IMR-90 (cell line): Measurements from ENCODE around the gene MINDY2. TPM values are rescaled to one million over a fixed set of nuclear protein-coding genes. Genes with fewer than 3 reads are reported as not detected.

Experiments used
- ATAC-seq: fragments of 200-7000 bp; cut with Tn5 transposase; 2 replicates; pipeline ENCODE4 v1.9.1; 2020; ENCODE audit warnings: low read depth, mild to moderate bottlenecking, moderate library complexity
- BruUV-seq: library from RNA; stranded (reverse); fragments of 400-500 nt; replicated peaks from 2 replicates; lab custom pipeline; 2021; lab: Mats Ljungman, UMichigan
- CTCF ChIA-PET: fragments of 300-600 bp; formaldehyde crosslinking; extraction: SDS; loops from one replicate; lab custom pipeline; 2021; ENCODE audit warnings: antibody characterized with exemption; lab: Yijun Ruan, JAX
- POLR2A ChIA-PET: fragments of 300-600 bp; sonication (Branson Sonifier 250); formaldehyde crosslinking; loops from one replicate; lab custom pipeline; 2022; ENCODE audit warnings: antibody characterized with exemption; ENCODE audit not compliant: unreplicated experiment; lab: Charles Lee
- DNase-seq: peaks from one replicate; pipeline ENCODE4 v3.0.0; 2013
- H2AFZ ChIP-seq: replicated peaks from 2 replicates; pipeline ENCODE3; 2013; ENCODE audit warnings: low read length, mild to moderate bottlenecking; ENCODE audit not compliant: poor library complexity
- H2AK5ac ChIP-seq: 2 replicates; pipeline ENCODE4 v1.6.1; 2013; ENCODE audit warnings: low read depth, low read length, inconsistent platforms
- H2AK9ac ChIP-seq: replicated peaks from 2 replicates; pipeline ENCODE3; 2013; ENCODE audit warnings: mild to moderate bottlenecking, low read depth, low read length, moderate library complexity; ENCODE audit not compliant: poor library complexity
- H2BK120ac ChIP-seq: 2 replicates; pipeline ENCODE4 v1.6.1; 2013; ENCODE audit warnings: low read depth, low read length, inconsistent platforms
- H2BK15ac ChIP-seq: 3 replicates; pipeline ENCODE4 v1.6.1; 2013; ENCODE audit warnings: low read depth, low read length, inconsistent platforms
- H2BK20ac ChIP-seq: 2 replicates; pipeline ENCODE4 v1.6.1; 2013; ENCODE audit warnings: low read depth, mild to moderate bottlenecking, inconsistent platforms, low read length, moderate library complexity
- H2BK5ac ChIP-seq: 2 replicates; pipeline ENCODE4 v1.6.1; 2013; ENCODE audit warnings: mild to moderate bottlenecking, low read depth, low read length, inconsistent platforms; ENCODE audit not compliant: poor library complexity, severe bottlenecking
- H3K14ac ChIP-seq: replicated peaks from 2 replicates; pipeline ENCODE4 v1.6.1; 2013; ENCODE audit warnings: low read depth, low read length, inconsistent platforms
- H3K18ac ChIP-seq: 2 replicates; pipeline ENCODE4 v1.6.1; 2013; ENCODE audit warnings: low read depth, low read length, control low read depth
- H3K23ac ChIP-seq: 2 replicates; pipeline ENCODE4 v1.6.1; 2013; ENCODE audit warnings: low read depth, low read length, inconsistent platforms
- H3K27ac ChIP-seq: 2 replicates; pipeline ENCODE4 v1.5.1; 2013; ENCODE audit warnings: mild to moderate bottlenecking, control low read depth, low read length; ENCODE audit not compliant: insufficient read depth
- H3K27me3 ChIP-seq: 2 replicates; pipeline ENCODE4 v1.6.1; 2013; ENCODE audit warnings: low read length; ENCODE audit not compliant: control insufficient read depth, insufficient read depth
- H3K36me3 ChIP-seq: 2 replicates; pipeline ENCODE4 v1.6.1; 2013; ENCODE audit warnings: low read length, mixed read lengths; ENCODE audit not compliant: control insufficient read depth, insufficient read depth
- H3K4ac ChIP-seq: 2 replicates; pipeline ENCODE4 v1.6.1; 2013; ENCODE audit warnings: low read depth, low read length, inconsistent platforms
- H3K4me1 ChIP-seq: 2 replicates; pipeline ENCODE4 v1.6.1; 2013; ENCODE audit warnings: low read length, mixed read lengths; ENCODE audit not compliant: control insufficient read depth, insufficient read depth
- H3K4me2 ChIP-seq: 2 replicates; pipeline ENCODE4 v1.6.1; 2013; ENCODE audit warnings: low read depth, mild to moderate bottlenecking, control low read depth, low read length, moderate library complexity
- H3K4me3 ChIP-seq: 2 replicates; pipeline ENCODE4 v1.5.1; 2013; ENCODE audit warnings: low read depth, mild to moderate bottlenecking, control low read depth, low read length, moderate library complexity; ENCODE audit not compliant: insufficient read depth
- H3K56ac ChIP-seq: 2 replicates; pipeline ENCODE4 v1.6.1; 2013; ENCODE audit warnings: low read length, inconsistent platforms; ENCODE audit not compliant: insufficient read depth; ENCODE audit errors: extremely low read depth
- H3K79me1 ChIP-seq, 2 experiments: 2 replicates each; pipeline ENCODE4 v1.6.1; 2013; ENCODE audit warnings: low read length in 2 of 2, inconsistent platforms in 1 of 2, low read depth in 1 of 2
- H3K9ac ChIP-seq: 2 replicates; pipeline ENCODE4 v1.6.1; 2013; ENCODE audit warnings: low read depth, low read length, control low read depth
- H3K9me1 ChIP-seq: 2 replicates; pipeline ENCODE4 v1.6.1; 2013; ENCODE audit warnings: low read length, inconsistent platforms; ENCODE audit not compliant: insufficient read depth
- H3K9me3 ChIP-seq: 2 replicates; pipeline ENCODE4 v1.6.1; 2013; ENCODE audit warnings: low read length; ENCODE audit not compliant: control insufficient read depth, insufficient read depth
- H4K20me1 ChIP-seq: 2 replicates; pipeline ENCODE4 v1.6.1; 2013; ENCODE audit warnings: low read length, inconsistent platforms; ENCODE audit not compliant: insufficient read depth
- H4K5ac ChIP-seq: 2 replicates; pipeline ENCODE4 v1.6.1; 2013; ENCODE audit warnings: mild to moderate bottlenecking, low read depth, low read length, control low read depth
- H4K8ac ChIP-seq, 2 experiments: 2 replicates each; pipeline ENCODE4 v1.6.1; 2013; ENCODE audit warnings: low read depth in 2 of 2, low read length in 2 of 2, control low read depth in 1 of 2, inconsistent platforms in 1 of 2
- H4K91ac ChIP-seq: 2 replicates; pipeline ENCODE4 v1.6.1; 2013; ENCODE audit warnings: low read depth, low read length, inconsistent platforms; ENCODE audit not compliant: insufficient read depth
- CHD1 ChIP-seq: IDR thresholded peaks from 2 replicates; pipeline ENCODE4 v1.6.1; 2012; ENCODE audit warnings: low read depth, low read length, improper control_type of control experiment
- MAFK ChIP-seq: IDR thresholded peaks from 2 replicates; pipeline ENCODE4 v1.6.1; 2012; ENCODE audit warnings: low read depth, low read length, improper control_type of control experiment
- MAZ ChIP-seq: IDR thresholded peaks from 2 replicates; pipeline ENCODE4 v1.6.1; 2012; ENCODE audit warnings: low read depth, mild to moderate bottlenecking, low read length, improper control_type of control experiment, moderate library complexity, borderline replicate concordance
- MXI1 ChIP-seq: IDR thresholded peaks from 2 replicates; pipeline ENCODE4 v1.6.1; 2012; ENCODE audit warnings: low read depth, mild to moderate bottlenecking, low read length, moderate library complexity, borderline replicate concordance
- NFE2L2 ChIP-seq: fragments of 150-350 bp; IDR thresholded peaks from 2 replicates; pipeline ENCODE4 v1.6.1; 2016; ENCODE audit warnings: low read depth, mild to moderate bottlenecking, low read length
- POLR2A ChIP-seq: IDR thresholded peaks from 2 replicates; pipeline ENCODE4 v1.6.1; 2012; ENCODE audit warnings: mild to moderate bottlenecking, low read depth, low read length
- WGBS, 2 experiments: methylation state at CpG; one replicate each; pipeline versions ENCODE4 v1.1.5 to v1.1.7; 2013; ENCODE audit warnings: missing lambda C conversion rate in 2 of 2; ENCODE audit not compliant: insufficient read length in 1 of 2; ENCODE audit errors: extremely low coverage in 2 of 2; 5-methylcytosine and 5-hydroxymethylcytosine counted together
- dilution Hi-C: fragments of 300-500 bp; cut with HindIII; formaldehyde crosslinking; loops from one replicate; pipeline ENCODE4 v1.14.3; 2018; ENCODE audit warnings: low sequenced_read_pairs; ENCODE audit not compliant: unreplicated experiment
- in situ Hi-C: fragments of 300-500 bp; cut with MboI; formaldehyde crosslinking; loops from 3 replicates; pipeline ENCODE4 v1.14.3; 2019; ENCODE audit warnings: low sequenced_read_pairs, inconsistent platforms, mixed read lengths
- intact Hi-C: fragments of 100-400 bp; cut with micrococcal nuclease; formaldehyde crosslinking; loops from 2 replicates; pipeline ENCODE4 v1.10.0; 2022
- polyA plus RNA-seq, 3 experiments: library from polyadenylated mRNA; depleted of rRNA; stranded (reverse); fragments of >200 nt; gene quantifications; 2 replicates each; pipeline ENCODE4 v1.2.3, GENCODE V29; 2012; ENCODE audit warnings: low replicate concordance in 1 of 3
- total RNA-seq: library from RNA; depleted of rRNA; stranded (reverse); fragments of >200 nt; gene quantifications from 2 replicates; pipeline ENCODE4 v1.2.3, GENCODE V29; 2012
- TF ChIP-seq, protein P1 (sequence below): conservative IDR thresholded peaks from 2 replicates; pipeline ENCODE4 v1.5.1; 2012; ENCODE audit warnings: mild to moderate bottlenecking, low read depth, low read length, improper control_type of control experiment
- TF ChIP-seq, protein P2 (sequence below): fragments of 150-350 bp; IDR thresholded peaks from 2 replicates; pipeline ENCODE4 v1.6.1; 2016; ENCODE audit warnings: low read depth, mild to moderate bottlenecking, low read length, moderate library complexity, borderline replicate concordance
- TF ChIP-seq, protein P3 (sequence below): fragments of 150-350 bp; IDR thresholded peaks from 2 replicates; pipeline ENCODE4 v1.6.1; 2017; ENCODE audit warnings: mild to moderate bottlenecking, antibody characterized with exemption, low read length, low read depth

The MINDY2 gene
- total and polyA plus RNA-seq, 2 of the 4 experiments (the other 2 are of a cell fraction), result 4.0 to 9.3 TPM

DNA sequence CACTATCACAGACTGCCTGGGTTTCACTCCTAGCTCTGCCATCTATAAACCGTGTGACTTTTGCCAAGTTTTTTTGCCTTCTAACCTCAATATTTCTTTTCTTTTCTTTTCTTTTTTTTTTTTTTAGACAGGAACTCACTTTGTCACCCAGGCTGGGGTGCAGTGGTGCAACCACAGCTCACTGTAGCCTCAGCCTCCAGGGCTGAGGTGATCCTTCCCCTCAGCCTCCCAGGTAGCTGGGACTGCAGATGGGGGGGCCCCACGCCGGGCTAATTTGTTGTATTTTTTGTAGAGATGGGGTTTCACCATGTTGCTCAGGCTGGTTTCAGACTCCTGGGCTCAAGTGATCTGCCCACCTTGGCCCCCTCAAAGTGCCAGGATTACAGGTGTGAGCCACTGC, 18.4 kb upstream of the MINDY2 start:
- Histone ChIP-seq H3K4me2 (no peak overlapping the region), H4K20me1 (peaks cover 9% of the 10 kb centered on the region; the same call in 1 of the 2 replicates), H3K27ac (no peak overlapping the region), H2BK120ac (no peak overlapping the region), H2BK5ac (no peak overlapping the region), H3K23ac (no peak overlapping the region), H3K36me3 (no peaks in the 10 kb centered on the region), H2BK20ac (no peak overlapping the region), H4K8ac (no peak overlapping the region), H2AK5ac (no peak overlapping the region), H4K5ac (no peak overlapping the region), H3K9ac (no peak overlapping the region), H3K14ac (no peak overlapping the region), H3K4me3 (no peak overlapping the region), H3K27me3 (no peaks in the 10 kb centered on the region), H3K56ac (no peak overlapping the region), H2AK9ac (no peak overlapping the region), H2BK15ac (no peak overlapping the region), H2AFZ (no peak overlapping the region), H3K4ac (no peak overlapping the region), H3K79me1 (0 out of 4 replicates have a peak, but pooled peaks cover 0 to 5% of the 10 kb centered on the region in 2 experiments), H3K9me3 (no peaks in the 10 kb centered on the region), H3K9me1 (no peaks in the 10 kb centered on the region), H3K18ac (no peak overlapping the region), H3K4me1 (no peaks in the 10 kb centered on the region), H4K91ac (no peak overlapping the region)
- in situ Hi-C loops, result loop anchor here (25.0 kb wide), 1 partner anchor 515 kb away; no protein-coding TSS in a partner anchor
- no CpG with 5 or more reads among the region's 3 CpGs for WGBS, 2 experiments
- TF ChIP-seq MAFK, result no peak
- TF ChIP-seq, protein P1, sequence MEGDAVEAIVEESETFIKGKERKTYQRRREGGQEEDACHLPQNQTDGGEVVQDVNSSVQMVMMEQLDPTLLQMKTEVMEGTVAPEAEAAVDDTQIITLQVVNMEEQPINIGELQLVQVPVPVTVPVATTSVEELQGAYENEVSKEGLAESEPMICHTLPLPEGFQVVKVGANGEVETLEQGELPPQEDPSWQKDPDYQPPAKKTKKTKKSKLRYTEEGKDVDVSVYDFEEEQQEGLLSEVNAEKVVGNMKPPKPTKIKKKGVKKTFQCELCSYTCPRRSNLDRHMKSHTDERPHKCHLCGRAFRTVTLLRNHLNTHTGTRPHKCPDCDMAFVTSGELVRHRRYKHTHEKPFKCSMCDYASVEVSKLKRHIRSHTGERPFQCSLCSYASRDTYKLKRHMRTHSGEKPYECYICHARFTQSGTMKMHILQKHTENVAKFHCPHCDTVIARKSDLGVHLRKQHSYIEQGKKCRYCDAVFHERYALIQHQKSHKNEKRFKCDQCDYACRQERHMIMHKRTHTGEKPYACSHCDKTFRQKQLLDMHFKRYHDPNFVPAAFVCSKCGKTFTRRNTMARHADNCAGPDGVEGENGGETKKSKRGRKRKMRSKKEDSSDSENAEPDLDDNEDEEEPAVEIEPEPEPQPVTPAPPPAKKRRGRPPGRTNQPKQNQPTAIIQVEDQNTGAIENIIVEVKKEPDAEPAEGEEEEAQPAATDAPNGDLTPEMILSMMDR, result no peak
- no peak for TF ChIP-seq NFE2L2
- no peak for TF ChIP-seq CHD1
- TF ChIP-seq MAZ, result no peak
- TF ChIP-seq MXI1, result no peak
- TF ChIP-seq, protein P2, sequence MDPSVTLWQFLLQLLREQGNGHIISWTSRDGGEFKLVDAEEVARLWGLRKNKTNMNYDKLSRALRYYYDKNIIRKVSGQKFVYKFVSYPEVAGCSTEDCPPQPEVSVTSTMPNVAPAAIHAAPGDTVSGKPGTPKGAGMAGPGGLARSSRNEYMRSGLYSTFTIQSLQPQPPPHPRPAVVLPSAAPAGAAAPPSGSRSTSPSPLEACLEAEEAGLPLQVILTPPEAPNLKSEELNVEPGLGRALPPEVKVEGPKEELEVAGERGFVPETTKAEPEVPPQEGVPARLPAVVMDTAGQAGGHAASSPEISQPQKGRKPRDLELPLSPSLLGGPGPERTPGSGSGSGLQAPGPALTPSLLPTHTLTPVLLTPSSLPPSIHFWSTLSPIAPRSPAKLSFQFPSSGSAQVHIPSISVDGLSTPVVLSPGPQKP, result no peak
- no peak for TF ChIP-seq POLR2A
- TF ChIP-seq, protein P3, sequence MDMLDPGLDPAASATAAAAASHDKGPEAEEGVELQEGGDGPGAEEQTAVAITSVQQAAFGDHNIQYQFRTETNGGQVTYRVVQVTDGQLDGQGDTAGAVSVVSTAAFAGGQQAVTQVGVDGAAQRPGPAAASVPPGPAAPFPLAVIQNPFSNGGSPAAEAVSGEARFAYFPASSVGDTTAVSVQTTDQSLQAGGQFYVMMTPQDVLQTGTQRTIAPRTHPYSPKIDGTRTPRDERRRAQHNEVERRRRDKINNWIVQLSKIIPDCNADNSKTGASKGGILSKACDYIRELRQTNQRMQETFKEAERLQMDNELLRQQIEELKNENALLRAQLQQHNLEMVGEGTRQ, result no peak
- intact Hi-C loops, result no loop called here
- dilution Hi-C loops, result no loop called here
- BruUV-seq, result no TSS peak
- ChIA-PET CTCF (no interaction called here), POLR2A (no interaction called here)
- DNase-seq, result no peak
- ATAC-seq, result no peak
